Measurements from ENCODE around the gene KLHL24.
"Not testable (repeated sequence)": the region's sequence is repeated elsewhere in the genome, so short reads cannot be mapped to it uniquely, and the experiment has no call there.

KLHL24 gene

DNA sequence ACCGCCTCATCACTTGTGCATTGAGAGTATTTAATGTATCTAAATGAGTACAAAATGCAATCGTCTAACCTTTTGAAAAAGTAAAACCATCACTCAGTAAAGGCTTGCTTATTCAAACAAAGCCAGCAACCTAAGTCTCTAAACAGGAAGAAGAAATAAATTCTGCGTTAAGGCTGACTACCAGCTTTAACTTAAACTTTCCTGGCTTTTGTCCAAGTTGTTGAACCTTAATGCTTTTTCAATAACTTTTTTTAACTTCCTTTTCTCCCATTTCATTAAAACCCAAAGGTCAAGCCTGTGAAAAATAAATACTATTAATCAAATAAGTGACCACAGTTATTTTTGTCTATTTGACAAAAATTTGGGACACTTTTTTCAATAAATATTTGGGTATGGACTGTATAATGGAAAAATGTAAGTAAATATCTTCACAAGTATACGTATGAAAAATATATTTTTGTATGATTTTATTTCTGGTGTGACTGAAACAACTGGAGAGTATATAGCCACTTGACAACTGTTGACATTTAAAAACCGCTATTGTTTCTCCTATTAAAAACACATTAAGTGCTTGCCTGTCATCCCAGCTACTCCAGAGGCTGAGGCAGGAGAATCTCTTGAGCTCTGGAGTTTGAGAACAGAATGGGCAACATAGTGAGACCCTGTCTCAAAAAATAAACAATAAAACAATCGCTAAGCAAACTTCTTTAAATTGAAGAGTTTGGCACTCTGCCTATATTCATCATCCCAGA, 2.9 kb downstream of the KLHL24 start:
- H3K36me3 ChIP-seq: no peaks in the 10 kb centered on the region
- H3K9me3 ChIP-seq: no peaks in the 10 kb centered on the region
- DNase-seq: no peak
- TF ChIP-seq, protein P1, sequence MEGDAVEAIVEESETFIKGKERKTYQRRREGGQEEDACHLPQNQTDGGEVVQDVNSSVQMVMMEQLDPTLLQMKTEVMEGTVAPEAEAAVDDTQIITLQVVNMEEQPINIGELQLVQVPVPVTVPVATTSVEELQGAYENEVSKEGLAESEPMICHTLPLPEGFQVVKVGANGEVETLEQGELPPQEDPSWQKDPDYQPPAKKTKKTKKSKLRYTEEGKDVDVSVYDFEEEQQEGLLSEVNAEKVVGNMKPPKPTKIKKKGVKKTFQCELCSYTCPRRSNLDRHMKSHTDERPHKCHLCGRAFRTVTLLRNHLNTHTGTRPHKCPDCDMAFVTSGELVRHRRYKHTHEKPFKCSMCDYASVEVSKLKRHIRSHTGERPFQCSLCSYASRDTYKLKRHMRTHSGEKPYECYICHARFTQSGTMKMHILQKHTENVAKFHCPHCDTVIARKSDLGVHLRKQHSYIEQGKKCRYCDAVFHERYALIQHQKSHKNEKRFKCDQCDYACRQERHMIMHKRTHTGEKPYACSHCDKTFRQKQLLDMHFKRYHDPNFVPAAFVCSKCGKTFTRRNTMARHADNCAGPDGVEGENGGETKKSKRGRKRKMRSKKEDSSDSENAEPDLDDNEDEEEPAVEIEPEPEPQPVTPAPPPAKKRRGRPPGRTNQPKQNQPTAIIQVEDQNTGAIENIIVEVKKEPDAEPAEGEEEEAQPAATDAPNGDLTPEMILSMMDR (IDR thresholded peaks at IDR 0.05; ENCODE audit: low read depth, low read length): no peak
- H3K27me3 ChIP-seq: no peaks in the 10 kb centered on the region
- H3K4me1 ChIP-seq: no peaks in the 10 kb centered on the region
- H3K4me3 ChIP-seq (ENCODE audit: low read depth, low read length): no peak overlapping the region

DNA sequence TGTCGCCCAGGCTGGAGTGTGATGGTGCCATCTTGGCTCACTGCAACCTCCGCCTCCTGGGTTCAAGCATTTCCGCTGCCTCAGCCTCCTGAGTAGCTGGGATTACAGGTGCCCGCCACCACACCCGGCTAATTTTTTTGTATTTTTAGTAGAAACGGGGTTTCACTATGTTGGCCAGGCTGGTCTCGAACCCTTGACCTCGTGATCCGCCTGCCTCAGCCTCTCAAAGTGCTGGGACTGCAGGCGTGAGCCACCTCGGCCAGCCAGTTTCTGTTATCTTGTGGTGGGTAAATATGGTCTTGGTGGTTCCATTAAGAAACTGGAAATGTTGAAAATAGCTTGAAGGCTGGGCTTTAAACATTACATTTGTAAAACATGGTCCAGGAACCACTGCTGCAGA, 5.2 kb downstream of the KLHL24 start:
- DNase-seq; H3K36me3 ChIP-seq; H3K4me1 ChIP-seq; H3K9me3 ChIP-seq; H3K27me3 ChIP-seq; H3K4me3 ChIP-seq (ENCODE audit: low read depth, low read length): not testable (repeated sequence)

DNA sequence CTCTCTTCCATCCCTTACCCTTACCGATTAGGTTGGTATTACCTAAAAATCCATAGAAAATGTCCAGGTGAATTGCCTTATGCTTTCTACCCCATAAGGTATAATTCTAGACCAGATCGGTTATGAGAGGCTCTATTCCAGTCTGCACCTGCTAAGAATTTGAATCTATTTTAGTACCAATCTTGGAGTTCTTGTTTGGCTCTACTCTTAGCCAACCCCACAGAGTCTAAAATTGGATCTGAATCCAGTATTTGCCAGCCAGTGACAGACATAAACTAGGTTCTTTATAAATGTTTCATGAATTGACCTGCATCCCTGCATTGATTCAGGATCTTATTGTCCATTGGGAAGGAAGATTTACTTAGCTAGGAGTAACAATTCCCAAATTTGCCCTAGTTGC, 6.5 kb downstream of the KLHL24 start:
- TF ChIP-seq, protein P1 (IDR thresholded peaks at IDR 0.05; ENCODE audit: low read depth, low read length): no peak
- Histone ChIP-seq H3K9me3 (no peaks in the 10 kb centered on the region), H3K27me3 (no peaks in the 10 kb centered on the region), H3K4me3 (ENCODE audit: low read depth, low read length) (no peak overlapping the region), H3K36me3 (no peaks in the 10 kb centered on the region), H3K4me1 (no peaks in the 10 kb centered on the region)
- no peak for DNase-seq

DNA sequence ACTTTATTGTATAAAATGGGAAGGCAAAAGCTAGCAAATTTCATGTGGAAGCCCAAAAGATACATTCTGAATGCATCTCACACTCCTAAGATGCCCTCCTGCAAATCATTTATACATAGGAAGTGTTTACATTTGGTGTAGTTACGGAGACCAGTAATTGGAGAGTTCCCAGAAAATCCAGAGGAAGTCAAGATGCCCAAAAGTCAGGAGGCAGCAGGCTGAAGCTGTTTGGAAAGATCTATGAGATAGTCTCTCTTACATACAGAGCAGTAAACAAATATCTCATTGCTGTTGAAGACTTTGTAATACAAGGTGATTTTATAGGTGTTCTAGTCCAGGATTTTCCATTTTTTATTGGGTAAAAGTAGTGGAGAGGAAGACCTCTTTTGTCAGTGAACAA, 8.8 kb downstream of the KLHL24 start:
- no peak for DNase-seq
- Histone ChIP-seq H3K4me3 (ENCODE audit: low read depth, low read length) (no peak overlapping the region), H3K9me3 (no peaks in the 10 kb centered on the region), H3K36me3 (no peaks in the 10 kb centered on the region), H3K4me1 (no peaks in the 10 kb centered on the region), H3K27me3 (no peaks in the 10 kb centered on the region)
- TF ChIP-seq, protein P1 (IDR thresholded peaks at IDR 0.05; ENCODE audit: low read depth, low read length): no peak

DNA sequence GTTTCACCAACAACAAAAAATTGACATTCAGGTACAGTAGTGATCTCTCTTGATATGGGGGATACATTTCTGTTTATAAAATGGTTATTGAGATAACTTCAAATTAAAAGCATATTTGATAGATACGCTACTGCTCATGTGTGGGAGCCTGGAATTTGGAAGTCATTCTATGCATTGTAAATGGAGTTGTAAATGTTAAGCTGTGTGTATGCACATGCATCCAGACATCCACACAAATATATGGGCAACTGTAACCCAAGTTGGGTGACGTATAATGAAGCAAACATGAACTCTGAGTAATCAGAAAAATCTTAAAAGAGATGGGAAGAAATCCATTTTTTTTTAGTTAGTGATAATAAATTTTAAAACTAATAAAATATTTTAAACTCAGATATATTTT, 9.8 kb downstream of the KLHL24 start:
- no peaks in the 10 kb centered on the region for H3K4me1 ChIP-seq
- H3K4me3 ChIP-seq (ENCODE audit: low read depth, low read length): no peak overlapping the region
- no peaks in the 10 kb centered on the region for H3K36me3 ChIP-seq
- DNase-seq: no peak
- no peaks in the 10 kb centered on the region for H3K9me3 ChIP-seq
- TF ChIP-seq, protein P1 (IDR thresholded peaks at IDR 0.05; ENCODE audit: low read depth, low read length): no peak
- H3K27me3 ChIP-seq: no peaks in the 10 kb centered on the region

DNA sequence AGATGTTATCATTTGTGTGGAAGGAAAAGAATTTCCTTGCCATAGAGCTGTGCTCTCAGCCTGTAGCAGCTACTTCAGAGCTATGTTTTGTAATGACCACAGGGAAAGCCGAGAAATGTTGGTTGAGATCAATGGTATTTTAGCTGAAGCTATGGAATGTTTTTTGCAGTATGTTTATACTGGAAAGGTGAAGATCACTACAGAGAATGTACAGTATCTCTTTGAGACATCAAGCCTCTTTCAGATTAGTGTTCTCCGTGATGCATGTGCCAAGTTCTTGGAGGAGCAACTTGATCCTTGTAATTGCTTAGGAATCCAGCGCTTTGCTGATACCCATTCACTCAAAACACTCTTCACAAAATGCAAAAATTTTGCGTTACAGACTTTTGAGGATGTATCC, 15.1 kb downstream of the KLHL24 start:
- Histone ChIP-seq H3K4me3 (ENCODE audit: low read depth, low read length) (no peak overlapping the region), H3K4me1 (no peaks in the 10 kb centered on the region), H3K9me3 (no peaks in the 10 kb centered on the region), H3K36me3 (peaks cover 9% of the 10 kb centered on the region), H3K27me3 (no peaks in the 10 kb centered on the region)
- no peak for DNase-seq
- TF ChIP-seq, protein P1 (IDR thresholded peaks at IDR 0.05; ENCODE audit: low read depth, low read length): no peak

All from BE2C (cell line).